ENCODE data around the gene UPP2. TPM values are rescaled to one million over a fixed set of nuclear protein-coding genes. Genes with fewer than 3 reads are reported as not detected.
A peak's percentile ranks its signal among the peaks of the same experiment; 100 is the strongest.

The UPP2 gene
- total and polyA plus RNA-seq, 2 of the 13 experiments (the other 11 are each of a cell fraction or from before 2014, with no cell fraction given): 0.07 to 0.28 TPM

GRCh38 chr2:158079672-158080071, 22.0 kb upstream of the UPP2 start (continued):
- TF ChIP-seq ZNF142 (CRISPR knock-in tag; IDR thresholded peaks at IDR 0.05) (no peak), MIER3 (CRISPR knock-in tag; IDR thresholded peaks at IDR 0.05; ENCODE audit: borderline replicate concordance) (peak; percentile 38; the same call in 1 of the 2 replicates), LRRFIP1 (CRISPR knock-in tag; conservative IDR thresholded peaks at IDR 0.05) (no peak), KDM5B (CRISPR knock-in tag; IDR thresholded peaks at IDR 0.05; ENCODE audit: borderline replicate concordance) (no peak), POGZ (CRISPR knock-in tag; IDR thresholded peaks at IDR 0.05) (peak; percentile 89; the same call in 1 of the 2 replicates), ZSCAN12 (CRISPR knock-in tag; IDR thresholded peaks at IDR 0.05) (no peak), MLX (CRISPR knock-in tag; IDR thresholded peaks at IDR 0.05) (peak; percentile 17; the same call in 1 of the 2 replicates), ZMAT3 (CRISPR knock-in tag; conservative IDR thresholded peaks at IDR 0.05) (0 out of 2 replicates have a peak, but pooled peaks have one; percentile 59), RFX1 (IDR thresholded peaks at IDR 0.05) (no peak), ISX (CRISPR knock-in tag; conservative IDR thresholded peaks at IDR 0.05) (no peak), FOXJ3 (CRISPR knock-in tag; IDR thresholded peaks at IDR 0.05; ENCODE audit: borderline replicate concordance) (peak; percentile 59; the same call in 1 of the 2 replicates), SUZ12 (IDR thresholded peaks at IDR 0.05; ENCODE audit: low read depth, low read length) (no peak), HNF1A (IDR thresholded peaks at IDR 0.05; ENCODE audit: low read depth) (peak; percentile 62), HNF1A (CRISPR knock-in tag; IDR thresholded peaks at IDR 0.05; ENCODE audit: borderline replicate concordance) (peak; percentile 61; the same call in 1 of the 2 replicates), ZGPAT (CRISPR knock-in tag; IDR thresholded peaks at IDR 0.05) (peak; percentile 95), RFXANK (CRISPR knock-in tag; IDR thresholded peaks at IDR 0.05) (no peak)
